Stimulated activated CD8-positive, alpha-beta memory T cell treated with anti-CD3 and anti-CD28 coated beads, Interleukin-15, amount 100 ng/mL, for 24 hours (primary cell): ENCODE measurements around the gene BICC1.
"Not testable (repeated sequence)": the region's sequence is repeated elsewhere in the genome, so short reads cannot be mapped to it uniquely, and the experiment has no call there.

Experiments used
- DNase-seq: peaks from one replicate; pipeline ENCODE4 v3.0.0-alpha.2; 2020; ENCODE audit warnings: low read depth

BICC1 gene

DNA sequence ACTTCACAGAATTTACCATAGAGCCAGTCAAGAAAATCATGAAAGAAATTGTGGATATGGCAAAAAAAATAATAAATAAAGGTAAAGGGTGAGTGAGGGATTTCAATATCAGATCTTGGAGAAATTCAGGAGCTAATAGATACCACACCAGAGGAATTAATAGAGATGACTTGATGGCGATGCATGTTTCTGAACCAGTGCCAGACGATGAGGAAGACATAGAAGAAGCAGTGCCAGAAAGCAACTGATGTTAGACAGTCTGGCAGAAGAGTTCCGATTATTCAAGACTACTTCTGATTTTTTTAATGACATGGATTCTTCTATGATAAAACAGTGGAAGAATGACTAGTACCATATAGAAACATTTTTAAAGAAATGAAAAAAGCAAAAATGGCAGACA lies 314.7 kb downstream of the BICC1 start:
- no peak for DNase-seq

DNA sequence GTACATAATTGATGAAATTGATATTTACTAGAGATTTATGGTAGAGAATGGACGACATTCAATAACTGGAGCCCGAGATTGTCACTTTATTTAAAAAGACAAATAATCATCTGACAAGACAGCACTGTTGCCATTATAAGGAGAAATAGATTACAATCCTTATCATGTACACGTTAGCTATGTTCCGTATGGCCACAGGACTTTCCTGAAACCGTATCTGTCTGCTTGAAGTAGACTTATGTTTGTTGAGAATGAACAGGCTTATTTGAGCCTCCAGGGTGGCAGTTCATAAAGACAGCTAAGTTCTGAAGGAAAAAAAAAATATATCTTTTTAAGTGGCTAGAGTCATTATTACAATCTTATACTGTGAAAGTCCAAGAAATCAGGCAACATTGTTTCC lies 317.2 kb downstream of the BICC1 start:
- no peak for DNase-seq

DNA sequence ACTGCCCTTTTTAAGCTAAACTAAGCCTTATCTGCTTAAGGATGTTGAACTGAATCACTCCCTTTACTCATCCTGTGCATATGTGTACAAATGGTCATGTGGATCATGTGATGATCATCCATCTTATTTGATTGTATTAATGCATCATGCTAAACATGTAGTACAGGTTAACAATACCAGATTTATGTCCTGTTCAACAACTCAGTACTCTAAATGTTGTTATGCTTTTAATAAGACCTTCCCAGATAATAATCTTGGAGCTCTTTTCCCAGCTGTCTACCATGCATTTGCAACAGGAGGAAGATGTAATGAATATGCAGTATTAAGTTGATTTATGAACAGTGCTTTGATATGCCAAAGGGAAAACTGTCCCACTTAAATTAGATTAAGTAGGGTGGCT lies 318.0 kb downstream of the BICC1 start:
- no peak for DNase-seq

DNA sequence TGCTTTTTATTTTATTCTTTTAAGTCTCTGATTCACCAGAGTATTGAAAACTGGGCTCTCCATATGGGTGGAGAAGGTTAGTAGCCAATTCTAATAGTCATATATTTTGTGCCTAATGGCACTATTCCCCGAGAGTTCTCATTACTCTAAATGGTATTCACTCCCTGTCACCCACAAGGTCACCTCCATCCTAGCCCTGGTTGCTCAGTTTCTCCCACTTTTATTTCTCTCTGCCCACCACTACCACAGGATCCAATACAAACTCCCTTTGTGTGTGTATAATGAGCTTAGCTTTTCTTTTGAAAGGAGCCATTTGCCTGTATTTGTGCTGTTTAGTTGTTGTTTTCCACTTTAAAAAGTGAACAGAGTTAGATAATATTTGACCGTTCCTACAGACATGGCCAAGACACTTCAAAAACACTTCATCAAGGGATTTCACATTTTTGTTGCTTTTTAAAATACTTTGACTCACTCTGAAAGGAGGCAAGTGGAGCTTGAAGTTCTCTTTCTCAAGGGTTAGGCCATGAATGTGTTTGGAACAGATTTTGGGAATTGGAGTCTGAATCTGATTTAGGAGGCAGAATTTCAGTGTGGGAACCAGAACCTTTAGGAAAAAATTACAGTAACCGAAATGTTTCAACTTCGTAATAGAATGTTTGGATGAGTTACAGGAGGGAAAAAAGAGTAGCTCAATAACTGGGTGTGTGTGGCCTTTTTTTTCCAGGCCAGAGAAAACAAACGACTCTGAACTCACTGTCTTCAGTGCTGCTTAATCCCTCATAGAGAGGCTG lies 321.3 kb downstream of the BICC1 start:
- DNase-seq: no peak

DNA sequence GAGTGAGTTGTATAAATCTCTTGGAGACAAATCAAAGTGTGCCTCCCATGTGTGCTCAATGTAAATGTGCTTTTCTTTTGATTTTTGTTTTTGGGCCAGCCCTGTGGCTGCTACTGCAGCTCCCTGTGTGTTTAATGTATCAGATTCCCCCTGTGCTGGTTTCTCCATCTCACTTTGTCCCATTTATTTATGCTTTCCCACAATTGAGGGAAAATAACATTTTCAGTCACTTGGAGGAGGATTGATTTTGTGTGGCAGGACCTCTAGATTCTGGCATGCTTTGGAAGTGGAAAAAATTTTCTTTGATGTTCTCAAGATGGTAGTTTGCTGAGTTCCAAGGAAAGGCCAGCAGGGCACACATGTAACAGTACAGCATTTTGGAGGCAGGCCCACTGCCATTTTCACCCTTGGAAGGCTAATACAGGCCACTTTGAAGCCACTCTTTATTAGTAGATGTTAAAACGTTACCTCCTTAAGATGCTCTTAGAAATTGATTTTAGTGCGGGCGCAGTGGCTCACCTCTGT lies 323.6 kb downstream of the BICC1 start:
- no peak for DNase-seq

DNA sequence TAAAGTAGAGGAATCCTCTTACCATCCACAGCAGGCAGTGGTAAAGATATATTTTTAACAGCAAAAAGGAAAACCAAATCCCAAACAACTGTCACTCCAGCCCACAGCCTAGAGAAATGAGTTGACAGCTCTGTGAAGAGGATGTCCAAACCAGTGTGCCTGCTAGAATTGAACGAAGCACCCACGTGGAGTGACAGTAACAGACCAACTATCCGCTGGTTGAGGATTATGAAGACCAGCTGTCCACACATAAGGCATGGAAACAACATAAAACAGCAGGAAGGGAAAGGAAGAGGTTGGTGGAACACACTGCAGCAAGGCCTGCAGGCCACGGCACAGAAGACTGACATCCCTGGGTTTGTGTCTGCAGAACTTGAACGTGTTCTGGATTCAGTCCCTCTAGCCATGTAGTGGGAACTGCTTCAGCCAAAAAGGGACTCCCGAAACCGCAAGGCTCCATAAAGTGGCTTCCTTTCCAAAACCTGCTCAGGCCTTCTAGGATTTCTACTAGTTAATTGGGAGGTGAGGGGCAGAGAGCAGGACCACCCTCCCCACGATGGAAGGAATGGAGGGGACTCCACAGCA lies 324.4 kb downstream of the BICC1 start:
- DNase-seq: no peak

DNA sequence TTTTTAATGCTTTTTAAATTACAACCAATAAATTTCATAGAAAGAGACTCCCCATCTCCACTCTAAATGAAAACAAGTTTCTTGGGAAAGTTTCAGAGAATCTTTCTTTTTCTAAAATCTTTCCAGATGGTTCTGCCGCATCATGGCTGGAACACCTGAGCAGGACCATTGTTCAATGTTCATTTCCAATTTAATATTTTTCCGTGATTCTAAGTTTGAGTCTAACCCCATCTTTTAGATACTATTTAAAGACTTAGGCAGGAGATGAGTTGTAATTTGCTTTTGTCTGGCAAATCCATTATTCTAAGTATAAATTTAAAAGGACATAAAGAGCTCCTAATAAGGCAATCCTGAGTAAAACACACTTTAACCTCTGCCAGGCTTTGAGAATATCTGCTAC lies 325.2 kb downstream of the BICC1 start:
- no peak for DNase-seq

DNA sequence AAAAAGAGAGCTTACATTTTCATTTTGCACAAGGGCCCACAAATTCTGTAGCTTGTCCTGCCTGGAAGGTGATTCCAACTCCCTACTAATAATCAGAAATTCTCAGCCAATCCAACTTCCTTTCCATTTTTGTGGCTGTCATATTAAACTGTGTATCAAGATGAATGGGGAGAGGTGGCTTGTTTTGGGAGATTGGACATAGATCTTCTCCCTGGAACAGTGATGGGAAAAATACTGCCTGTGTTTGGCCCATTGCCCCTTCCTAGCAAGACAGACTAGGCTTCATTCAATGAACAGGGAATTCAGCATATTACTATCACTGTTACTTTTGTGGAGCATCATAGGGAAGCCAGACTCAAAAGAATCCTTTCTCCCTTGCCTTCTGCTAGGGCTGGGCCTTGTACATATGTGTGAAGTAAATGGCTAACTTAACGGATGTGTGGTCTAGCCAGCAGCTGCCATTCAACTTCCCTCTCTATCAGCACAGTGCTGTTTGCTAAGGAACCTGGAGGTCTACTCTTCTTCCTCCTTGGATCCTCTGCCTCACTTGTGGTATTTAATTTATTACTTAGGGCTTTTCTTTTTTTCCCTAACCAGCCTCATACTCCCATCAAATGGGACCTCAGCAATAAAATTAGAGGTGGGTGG lies 326.0 kb downstream of the BICC1 start:
- DNase-seq: no peak

DNA sequence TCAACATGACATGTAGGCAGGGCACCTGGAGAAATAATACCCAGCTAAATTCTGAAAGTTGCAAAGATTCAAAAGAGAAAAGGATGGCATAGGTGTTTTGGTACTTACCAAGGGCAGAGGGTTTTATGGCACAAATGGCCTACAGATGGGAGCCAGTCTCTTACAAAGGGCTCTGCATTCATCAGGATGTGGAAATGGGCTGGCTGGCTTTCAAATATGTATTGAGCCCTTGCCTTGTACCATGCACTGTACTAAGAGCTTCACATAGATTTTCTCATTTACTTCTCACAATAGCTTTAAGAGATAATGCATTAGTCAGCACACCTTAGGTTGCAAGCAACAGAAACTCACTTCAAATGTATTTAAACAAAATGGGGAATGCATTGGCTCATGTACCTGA lies 327.1 kb downstream of the BICC1 start:
- no peak for DNase-seq

DNA sequence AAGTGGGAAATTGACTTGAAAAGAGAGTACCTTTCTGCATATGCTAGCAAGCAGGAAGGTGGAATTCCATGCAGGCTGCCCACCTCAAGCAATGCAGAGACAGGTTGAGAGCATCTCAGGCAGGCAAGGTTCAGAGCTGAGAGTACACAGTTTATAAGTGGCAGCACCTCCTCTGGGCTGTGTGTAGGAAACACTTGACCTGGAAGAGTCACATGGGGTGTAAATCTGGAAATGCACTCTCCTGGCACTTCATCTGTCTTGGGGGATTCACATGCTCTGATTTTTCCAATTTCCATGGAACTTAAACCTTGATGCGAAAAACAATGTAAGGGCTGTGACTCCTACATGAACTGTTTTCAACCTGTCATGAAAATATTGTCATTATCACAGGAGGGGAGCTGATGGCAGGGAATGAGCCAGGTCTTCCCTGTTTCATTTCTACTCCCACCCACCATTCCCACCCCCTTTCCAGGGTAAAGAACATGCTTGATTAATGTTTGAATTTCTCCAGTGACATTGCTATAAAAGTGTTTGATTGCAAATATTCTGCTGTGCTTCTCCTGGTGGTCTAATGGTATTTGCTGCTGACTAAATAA lies 328.3 kb downstream of the BICC1 start:
- no peak for DNase-seq

DNA sequence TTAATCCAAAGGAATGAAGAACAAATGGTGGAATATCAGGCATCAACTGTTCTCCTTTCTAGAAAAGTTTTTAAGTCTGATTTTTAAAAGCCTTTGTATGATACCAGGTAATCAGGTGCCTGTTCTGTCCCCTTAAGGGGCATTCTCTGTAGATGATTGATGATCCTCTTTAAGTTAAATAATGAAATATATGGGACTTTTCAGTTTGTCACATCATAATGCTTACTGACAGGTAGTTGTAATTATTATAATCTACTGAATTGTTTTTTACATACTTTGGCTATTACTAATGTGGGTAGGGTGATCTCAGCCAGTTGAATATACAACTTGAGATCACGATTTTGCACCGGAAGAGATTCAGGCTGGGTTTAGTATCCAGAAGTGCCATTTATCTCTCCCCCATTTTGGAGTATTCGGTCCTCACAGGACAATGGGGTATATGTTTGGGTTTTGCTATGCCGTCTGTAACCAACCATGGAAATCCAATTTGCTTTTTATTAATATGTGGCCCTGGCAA lies 330.2 kb downstream of the BICC1 start:
- no peak for DNase-seq

DNA sequence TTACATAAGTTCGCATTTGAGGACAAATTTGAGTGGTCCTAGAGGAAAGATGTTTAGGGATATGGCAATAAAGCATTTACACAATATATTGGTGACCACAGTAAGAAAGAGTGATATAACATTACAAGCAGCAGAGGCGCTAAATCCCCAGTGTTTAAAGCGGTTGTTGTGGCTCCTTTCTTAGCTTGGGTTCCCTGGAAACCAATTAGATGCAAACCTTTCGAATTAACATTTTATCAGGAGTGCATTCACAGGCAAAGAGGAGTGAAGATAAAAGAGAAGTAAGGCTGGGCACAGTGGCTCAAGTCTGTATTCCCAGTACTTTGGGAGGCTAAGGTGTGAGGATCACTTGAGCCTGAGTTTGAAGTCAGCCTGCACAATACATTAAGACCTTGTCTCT lies 331.1 kb downstream of the BICC1 start:
- no peak for DNase-seq

DNA sequence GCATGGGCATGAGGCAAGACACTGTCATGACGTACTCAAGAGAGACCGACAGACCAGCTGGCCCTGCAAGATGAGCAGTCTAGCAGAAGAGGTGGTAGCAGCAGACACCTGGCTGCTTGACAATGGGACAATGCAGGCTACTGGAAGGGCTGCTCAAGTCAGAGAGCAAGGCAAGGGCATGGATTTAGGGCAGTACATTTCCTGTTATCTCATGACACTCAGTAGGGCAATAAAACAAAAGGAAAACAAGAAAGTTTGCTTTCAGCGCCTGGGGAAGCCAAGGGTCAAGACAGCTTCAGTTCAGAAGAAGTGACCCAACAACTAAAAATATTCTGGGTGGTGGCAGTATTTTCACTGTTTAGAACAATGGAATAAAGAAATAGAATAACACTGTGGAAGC lies 332.0 kb downstream of the BICC1 start:
- DNase-seq: no peak

DNA sequence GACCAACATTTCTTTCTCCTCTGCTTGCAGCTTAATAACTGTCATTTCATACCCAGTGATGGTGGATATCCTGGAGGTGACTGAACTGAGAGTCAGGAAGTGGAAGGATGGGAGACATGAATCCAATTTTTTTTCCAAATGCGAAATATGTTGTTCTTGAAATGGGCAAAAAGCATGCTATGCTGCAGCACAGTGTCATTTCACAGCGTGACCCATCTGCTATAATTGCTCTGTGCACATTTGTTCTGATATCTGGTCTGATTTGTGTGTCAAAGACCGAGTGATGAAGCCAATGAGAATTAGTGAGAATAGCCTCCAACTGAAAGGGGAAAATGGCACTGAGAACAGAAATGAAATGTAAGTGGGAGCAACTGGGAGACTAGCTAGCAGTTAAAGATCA lies 334.2 kb downstream of the BICC1 start:
- no peak for DNase-seq

DNA sequence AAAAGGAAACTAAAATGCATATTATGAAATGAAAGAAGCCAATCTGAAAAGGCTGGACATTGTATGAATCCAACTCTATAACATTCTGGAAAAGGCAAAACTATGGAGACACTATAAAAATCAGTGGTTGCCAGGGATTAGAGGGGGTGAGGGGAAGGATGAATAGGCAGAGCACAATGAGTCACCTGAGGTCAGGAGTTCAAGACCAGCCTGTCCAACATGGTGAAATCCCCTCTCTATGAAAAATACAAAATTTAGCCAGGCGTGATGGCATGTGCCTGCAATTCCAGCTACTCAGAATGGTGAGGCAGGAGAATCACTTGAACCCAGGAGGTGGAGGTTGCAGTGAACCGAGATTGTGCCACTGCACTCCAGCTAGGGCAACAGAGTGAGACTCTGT lies 338.9 kb downstream of the BICC1 start:
- DNase-seq: no peak

DNA sequence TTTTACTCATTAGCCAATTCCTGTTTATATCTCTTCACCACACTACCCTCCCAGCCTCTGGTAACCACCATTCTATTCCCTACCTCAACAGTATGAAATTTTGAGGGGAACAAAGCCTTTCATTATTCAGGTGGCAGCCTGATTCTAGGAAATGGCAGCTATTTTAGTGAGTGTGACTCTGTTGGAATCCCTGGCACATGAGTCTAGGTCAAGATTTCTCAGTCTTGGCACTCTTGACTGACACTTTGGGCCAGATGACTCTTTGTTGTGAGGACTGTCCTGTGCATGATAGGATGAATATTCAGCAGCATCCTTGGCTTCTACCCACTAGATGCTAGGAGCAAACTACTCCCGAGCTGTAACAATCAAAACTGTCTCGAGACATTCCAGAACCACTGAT lies 341.0 kb downstream of the BICC1 start:
- no peak for DNase-seq

DNA sequence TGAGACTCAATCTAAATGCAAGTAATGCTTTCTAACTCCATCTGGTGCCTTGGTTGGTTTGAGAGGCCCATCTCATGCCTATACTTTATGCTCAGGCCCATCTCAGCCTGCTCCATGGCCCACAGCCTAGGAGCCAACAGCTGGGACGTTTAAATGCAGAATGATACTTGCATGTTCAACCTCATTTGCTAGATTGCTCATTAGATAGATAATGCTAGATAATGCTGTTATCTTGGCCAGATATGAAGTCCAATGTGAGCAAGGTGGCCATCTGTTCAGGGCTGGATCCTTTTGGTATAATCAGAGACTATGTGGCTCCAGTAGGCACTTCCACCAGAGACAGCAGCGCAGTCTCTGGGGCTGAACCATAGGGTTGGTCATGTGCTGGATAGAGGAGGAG lies 342.1 kb downstream of the BICC1 start:
- DNase-seq: no peak

DNA sequence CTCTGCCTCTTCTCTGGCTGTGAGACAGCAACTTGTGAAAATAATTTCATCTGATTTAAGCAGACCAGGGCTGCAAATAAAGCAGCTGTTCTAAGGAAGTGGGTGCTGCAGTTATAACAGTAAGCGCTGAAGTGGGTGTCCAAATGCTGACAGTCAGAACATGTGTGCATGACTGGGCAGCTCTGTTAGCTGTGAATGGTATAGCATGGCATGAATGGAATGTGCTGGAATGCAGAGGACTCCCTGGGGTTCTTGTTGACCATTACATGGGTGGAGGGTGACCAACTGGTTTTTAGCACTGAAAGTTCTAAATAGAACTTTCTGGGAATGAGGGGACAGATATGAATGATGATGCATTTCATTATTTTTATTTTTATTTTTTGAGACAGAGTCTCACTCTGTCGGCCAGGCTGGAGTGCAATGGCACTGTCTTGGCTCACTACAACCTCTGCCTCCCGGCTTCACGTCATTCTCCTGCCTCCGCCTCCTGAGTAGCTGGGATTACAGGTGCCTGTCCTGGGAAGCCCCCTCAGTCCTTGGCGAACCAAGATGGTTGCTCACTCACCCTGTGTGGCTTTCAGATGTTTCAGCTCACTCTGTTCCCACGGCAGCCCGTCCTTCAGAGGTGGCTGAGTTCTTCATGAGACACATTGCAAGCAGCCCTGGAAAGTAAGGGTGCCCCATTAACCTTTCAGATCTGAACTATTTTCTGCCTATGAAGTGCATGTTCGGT lies 344.0 kb downstream of the BICC1 start:
- DNase-seq: no peak

DNA sequence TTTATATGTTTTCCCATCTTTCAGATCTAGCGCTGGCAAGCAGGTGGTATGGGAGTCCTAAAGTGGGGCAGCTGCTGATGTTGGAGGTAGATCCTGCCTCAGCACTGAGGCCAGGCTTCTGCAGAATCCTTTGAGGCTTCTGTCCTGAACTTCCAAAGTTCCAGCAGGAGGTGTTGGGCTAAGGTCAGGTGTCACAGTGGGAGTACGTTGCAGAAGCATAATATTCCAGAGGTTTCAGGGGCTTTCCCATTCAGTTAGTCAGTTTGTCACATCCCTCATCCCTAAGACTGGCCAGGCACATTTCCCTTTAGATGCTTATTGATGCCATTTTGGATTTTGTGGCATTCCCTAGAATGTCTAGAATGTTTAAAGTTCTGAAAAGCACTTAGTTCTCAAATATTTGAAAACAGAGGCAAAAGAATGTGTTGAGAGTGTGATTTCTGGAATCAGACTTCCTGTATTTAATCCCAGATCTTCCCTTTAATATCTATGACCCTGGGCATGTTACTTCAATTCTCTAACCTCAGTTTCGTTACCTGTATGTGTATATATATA lies 344.7 kb downstream of the BICC1 start:
- no peak for DNase-seq

DNA sequence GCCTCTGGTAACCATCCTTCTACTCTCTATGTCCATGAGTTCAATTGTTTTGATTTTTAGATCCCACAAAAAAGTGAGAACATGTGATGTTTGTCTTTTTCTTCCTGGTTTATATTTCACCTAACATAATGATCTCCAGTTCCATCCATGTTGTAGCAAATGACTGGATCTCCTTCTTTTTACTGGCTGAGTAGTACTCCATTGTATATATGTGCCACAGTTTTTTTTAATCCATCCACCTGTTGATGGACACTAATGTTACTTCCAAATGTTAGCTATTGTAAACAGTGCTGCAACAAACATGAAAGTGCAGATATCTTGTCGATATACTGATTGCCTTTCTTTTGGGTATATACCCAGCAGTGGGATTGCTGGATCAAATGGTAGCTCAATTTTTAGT lies 345.5 kb downstream of the BICC1 start:
- not testable (repeated sequence) for DNase-seq

DNA sequence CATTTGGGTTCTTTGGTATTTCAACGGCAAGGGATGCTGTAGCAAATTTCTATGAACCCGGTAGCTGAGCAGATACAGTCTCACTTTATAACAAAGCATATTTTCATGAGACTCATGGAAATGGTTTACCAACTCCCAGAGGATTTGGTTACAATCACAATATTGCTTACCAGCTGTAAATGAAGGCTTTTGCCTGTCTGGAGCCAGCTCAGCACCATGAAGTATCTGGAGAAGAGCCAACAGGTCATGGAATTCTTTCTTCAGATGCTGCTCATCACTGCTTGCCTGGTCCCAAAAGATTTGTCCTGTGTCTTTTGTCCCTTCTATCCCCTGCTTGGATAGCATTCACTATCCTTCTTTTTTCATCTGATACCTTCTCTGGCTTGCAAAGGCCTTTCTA lies 346.9 kb downstream of the BICC1 start:
- no peak for DNase-seq

DNA sequence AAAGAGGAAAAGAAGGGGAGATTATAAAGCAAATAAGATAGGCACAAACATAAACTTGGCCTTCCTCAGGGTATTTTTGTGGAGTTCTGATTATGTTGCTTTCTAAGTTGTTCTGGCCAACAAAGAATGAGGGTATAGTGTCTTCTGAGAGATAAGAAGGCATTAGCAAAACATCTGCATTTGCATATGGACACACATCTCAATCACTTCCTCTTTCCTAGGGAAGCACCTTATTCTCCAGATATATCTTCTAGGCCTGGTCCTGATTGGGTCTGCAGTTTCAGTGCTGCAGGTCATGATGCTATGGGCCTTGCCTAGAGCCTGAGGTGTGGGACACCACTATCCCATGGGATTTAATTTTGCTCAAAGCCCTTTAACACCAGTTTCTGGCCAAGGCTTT lies 355.0 kb downstream of the BICC1 start:
- DNase-seq: no peak
